Duodenal mucosa (tissue), 2 donors: ENCODE results near the gene PNLIPRP3.

Source experiments
- H3K27ac ChIP-seq: one replicate; pipeline ENCODE4 v1.7.0; 2013; ENCODE audit warnings: low read depth, low read length
- H3K27me3 ChIP-seq, 2 donors: one replicate each; pipeline ENCODE4 v1.7.0; 2013; ENCODE audit warnings: low read length in 2 of 2, control low read depth in 1 of 2; ENCODE audit not compliant: insufficient read depth in 2 of 2, control insufficient read depth in 1 of 2
- H3K36me3 ChIP-seq, 2 donors: one replicate each; pipeline ENCODE4 v1.7.0; 2013; ENCODE audit warnings: low read length in 2 of 2, control low read depth in 1 of 2; ENCODE audit not compliant: insufficient read depth in 2 of 2, control insufficient read depth in 1 of 2
- H3K4me1 ChIP-seq, 2 donors: one replicate each; pipeline ENCODE4 v1.7.0; 2013; ENCODE audit warnings: low read length in 2 of 2, control low read depth in 1 of 2; ENCODE audit not compliant: insufficient read depth in 2 of 2, control insufficient read depth in 1 of 2
- H3K4me3 ChIP-seq, 2 donors: one replicate each; pipeline ENCODE4 v1.7.0; 2013; ENCODE audit warnings: low read length in 2 of 2, low read depth in 1 of 2
- H3K9ac ChIP-seq, 2 donors: one replicate each; pipeline ENCODE4 v1.7.0; 2013; ENCODE audit warnings: low read length in 2 of 2, low read depth in 1 of 2
- H3K9me3 ChIP-seq, 2 donors: one replicate each; pipeline ENCODE4 v1.7.0; 2013; ENCODE audit warnings: low read length in 2 of 2, control low read depth in 1 of 2; ENCODE audit not compliant: control insufficient read depth in 1 of 2

PNLIPRP3 gene

GRCh38 chr10:116410351-116410750 lies 17.3 kb upstream of the PNLIPRP3 start:
- Histone ChIP-seq H3K4me3 (no peak overlapping the region), H3K9ac (no peak overlapping the region), H3K9me3 (no peaks in the 10 kb centered on the region), H3K27ac (no peak overlapping the region), H3K27me3 (no peaks in the 10 kb centered on the region), H3K36me3 (no peaks in the 10 kb centered on the region), H3K4me1 (no peaks in the 10 kb centered on the region)

GRCh38 chr10:116417821-116418220 lies 9.8 kb upstream of the PNLIPRP3 start:
- Histone ChIP-seq H3K9ac (no peak overlapping the region), H3K9me3 (no peaks in the 10 kb centered on the region), H3K27me3 (no peaks in the 10 kb centered on the region), H3K36me3 (no peaks in the 10 kb centered on the region), H3K4me1 (no peaks in the 10 kb centered on the region), H3K27ac (no peak overlapping the region), H3K4me3 (no peak overlapping the region)

GRCh38 chr10:116418389-116418788 lies 9.3 kb upstream of the PNLIPRP3 start:
- no peaks in the 10 kb centered on the region for H3K36me3 ChIP-seq
- H3K9ac ChIP-seq = no peak overlapping the region
- H3K27me3 ChIP-seq = no peaks in the 10 kb centered on the region
- no peaks in the 10 kb centered on the region for H3K9me3 ChIP-seq
- H3K27ac ChIP-seq = no peak overlapping the region
- H3K4me1 ChIP-seq = no peaks in the 10 kb centered on the region
- H3K4me3 ChIP-seq = no peak overlapping the region

- Histone ChIP-seq H3K27ac (no peak overlapping the region), H3K4me1 (no peaks in the 10 kb centered on the region), H3K27me3 (no peaks in the 10 kb centered on the region), H3K9me3 (no peaks in the 10 kb centered on the region), H3K36me3 (no peaks in the 10 kb centered on the region), H3K4me3 (no peak overlapping the region), H3K9ac (no peak overlapping the region)
Observed at GRCh38 chr10:116421815-116422214, 5.8 kb upstream of the PNLIPRP3 start.

- no peaks in the 10 kb centered on the region for H3K9me3 ChIP-seq
- no peak overlapping the region for H3K27ac ChIP-seq
- H3K9ac ChIP-seq = no peak overlapping the region
- no peaks in the 10 kb centered on the region for H3K36me3 ChIP-seq
- H3K4me1 ChIP-seq = no peaks in the 10 kb centered on the region
- H3K27me3 ChIP-seq = no peaks in the 10 kb centered on the region
- no peak overlapping the region for H3K4me3 ChIP-seq
Observed at GRCh38 chr10:116429288-116429977, 1.8 kb downstream of the PNLIPRP3 start.

- no peaks in the 10 kb centered on the region for H3K9me3 ChIP-seq
- H3K36me3 ChIP-seq = no peaks in the 10 kb centered on the region
- H3K9ac ChIP-seq = no peak overlapping the region
- H3K4me1 ChIP-seq = no peaks in the 10 kb centered on the region
- no peak overlapping the region for H3K27ac ChIP-seq
- H3K27me3 ChIP-seq = no peaks in the 10 kb centered on the region
- H3K4me3 ChIP-seq = no peak overlapping the region
Observed at GRCh38 chr10:116430288-116430687, 2.6 kb downstream of the PNLIPRP3 start.

- Histone ChIP-seq H3K4me3 (no peak overlapping the region), H3K27ac (no peak overlapping the region), H3K27me3 (no peaks in the 10 kb centered on the region)
Observed at GRCh38 chr10:116431598-116431997, 4.0 kb downstream of the PNLIPRP3 start.

GRCh38 chr10:116437076-116437692 lies 9.5 kb downstream of the PNLIPRP3 start:
- Histone ChIP-seq H3K27ac (no peak overlapping the region), H3K27me3 (no peaks in the 10 kb centered on the region), H3K4me3 (no peak overlapping the region), H3K9ac (no peak overlapping the region), H3K9me3 (no peaks in the 10 kb centered on the region), H3K36me3 (no peaks in the 10 kb centered on the region), H3K4me1 (no peaks in the 10 kb centered on the region)

More at GRCh38 chr10:116431598-116431997, 4.0 kb downstream of the PNLIPRP3 start:
- Histone ChIP-seq H3K9ac (no peak overlapping the region), H3K9me3 (no peaks in the 10 kb centered on the region), H3K36me3 (no peaks in the 10 kb centered on the region), H3K4me1 (no peaks in the 10 kb centered on the region)

GRCh38 chr10:116440330-116441030 lies 12.8 kb downstream of the PNLIPRP3 start:
- no peaks in the 10 kb centered on the region for H3K27me3 ChIP-seq
- no peak overlapping the region for H3K9ac ChIP-seq
- no peak overlapping the region for H3K27ac ChIP-seq

GRCh38 chr10:116444527-116445142 lies 17.0 kb downstream of the PNLIPRP3 start:
- no peak overlapping the region for H3K9ac ChIP-seq
- H3K4me1 ChIP-seq = no peaks in the 10 kb centered on the region
- H3K9me3 ChIP-seq = no peaks in the 10 kb centered on the region
- no peaks in the 10 kb centered on the region for H3K36me3 ChIP-seq
- H3K4me3 ChIP-seq = no peak overlapping the region
- H3K27ac ChIP-seq = no peak overlapping the region
- H3K27me3 ChIP-seq = no peaks in the 10 kb centered on the region

More at GRCh38 chr10:116440330-116441030, 12.8 kb downstream of the PNLIPRP3 start:
- Histone ChIP-seq H3K36me3 (no peaks in the 10 kb centered on the region), H3K4me3 (no peak overlapping the region), H3K9me3 (no peaks in the 10 kb centered on the region), H3K4me1 (no peaks in the 10 kb centered on the region)
